B cell (primary cell): Measurements from ENCODE around the gene AMDHD2. TPM values are rescaled to one million over a fixed set of nuclear protein-coding genes. Genes with fewer than 3 reads are reported as not detected.
"Not testable (repeated sequence)": the region's sequence is repeated elsewhere in the genome, so short reads cannot be mapped to it uniquely, and the experiment has no call there.

Experiments used
- ATAC-seq: fragments of 200-7000 bp; cut with Tn5 transposase; one replicate; pipeline ENCODE4 v1.10.0; 2021; ENCODE audit warnings: low read depth, mild to moderate bottlenecking, moderate number of reproducible peaks, moderate library complexity
- CTCF ChIA-PET: fragments of 350-600 bp; sonication (Branson Sonifier 250); formaldehyde crosslinking; loops from one replicate; lab custom pipeline; 2021; ENCODE audit warnings: antibody characterized with exemption, inconsistent platforms; lab: Charles Lee
- POLR2A ChIA-PET: fragments of 350-600 bp; sonication (Branson Sonifier 250); formaldehyde crosslinking; loops from one replicate; lab custom pipeline; 2021; ENCODE audit warnings: antibody characterized with exemption; lab: Charles Lee
- DNase-seq: peaks from one replicate; pipeline ENCODE4 v3.0.0; 2013
- H2AFZ ChIP-seq: 2 replicates; pipeline ENCODE4 v1.6.1; 2012; ENCODE audit warnings: mild to moderate bottlenecking, low read depth, low read length; ENCODE audit not compliant: insufficient read depth, poor library complexity, severe bottlenecking
- H3K27ac ChIP-seq, 2 donors: 1 replicate in 1 of 2; 2 replicates in 1 of 2; pipeline ENCODE4 v1.5.1; 2012 to 2013; ENCODE audit warnings: low read length in 2 of 2, mild to moderate bottlenecking in 2 of 2, moderate library complexity in 1 of 2
- H3K27me3 ChIP-seq, 4 experiments: fragments of 200-600 bp in 1 of 4; sonication (generic) in 1 of 4; replicated peaks in 1 of 4; 1 replicate in 2 of 4; 2 replicates in 2 of 4; pipeline versions ENCODE4 v1.6.1 to v1.7.0; 2013 to 2016; ENCODE audit warnings: low read length in 3 of 4, mild to moderate bottlenecking in 2 of 4, mixed read lengths in 1 of 4, moderate library complexity in 1 of 4; ENCODE audit not compliant: insufficient read depth in 4 of 4, control insufficient read depth in 3 of 4; ENCODE audit errors: control extremely low read depth in 1 of 4
- H3K36me3 ChIP-seq, 2 experiments: replicated peaks in 1 of 2; 1 replicate in 1 of 2; 2 replicates in 1 of 2; pipeline versions ENCODE4 v1.6.1 to v1.7.1; 2013; ENCODE audit warnings: low read length in 1 of 2; ENCODE audit not compliant: insufficient read depth in 2 of 2, control insufficient read depth in 1 of 2; ENCODE audit errors: control extremely low read depth in 1 of 2, extremely low read depth in 1 of 2
- H3K4me1 ChIP-seq, 2 donors: fragments of 200-600 bp in 1 of 2; sonication (generic) in 1 of 2; 1 replicate in 1 of 2; 2 replicates in 1 of 2; pipeline versions ENCODE4 v1.5.1 to v1.6.1; 2013 to 2017; ENCODE audit warnings: low read length in 2 of 2; ENCODE audit not compliant: control insufficient read depth in 2 of 2, insufficient read depth in 2 of 2
- H3K4me2 ChIP-seq: replicated peaks from 2 replicates; pipeline ENCODE3; 2012; ENCODE audit warnings: mild to moderate bottlenecking, low read depth, low read length; ENCODE audit not compliant: poor library complexity, severe bottlenecking
- H3K4me3 ChIP-seq, 5 experiments: fragments of 200-600 bp in 1 of 5; sonication (generic) in 1 of 5; 1 replicate in 3 of 5; 2 replicates in 2 of 5; pipeline versions ENCODE4 v1.5.1 to v1.7.0; 2011 to 2016; ENCODE audit warnings: low read length in 4 of 5, mild to moderate bottlenecking in 4 of 5, low read depth in 2 of 5, control low read depth in 1 of 5, moderate library complexity in 1 of 5; ENCODE audit not compliant: insufficient read depth in 1 of 5; ENCODE audit errors: control extremely low read depth in 1 of 5, extremely low read depth in 1 of 5
- H3K79me2 ChIP-seq: fragments of 200-600 bp; sonication (generic); one replicate; pipeline ENCODE4 v1.6.0; 2016; ENCODE audit warnings: low read length; ENCODE audit not compliant: control insufficient read depth, insufficient read depth
- H3K9ac ChIP-seq: fragments of 200-600 bp; sonication (generic); 2 replicates; pipeline ENCODE4 v1.6.1; 2017; ENCODE audit warnings: mild to moderate bottlenecking, low read length, moderate library complexity
- H3K9me3 ChIP-seq, 3 donors: one replicate each; pipeline versions ENCODE4 v1.6.1 to v1.7.1; 2013; ENCODE audit warnings: low read length in 2 of 3; ENCODE audit not compliant: control insufficient read depth in 2 of 3, insufficient read depth in 1 of 3; ENCODE audit errors: control extremely low read depth in 1 of 3
- H4K20me1 ChIP-seq: 2 replicates; pipeline ENCODE4 v1.6.0; 2012; ENCODE audit warnings: mild to moderate bottlenecking, low read length; ENCODE audit not compliant: insufficient read depth, control insufficient read depth, poor library complexity, severe bottlenecking
- H3K27ac Mint-ChIP-seq: one replicate; pipeline ENCODE4 v1.8.0; 2021; ENCODE audit warnings: mixed read lengths
- H3K27me3 Mint-ChIP-seq: one replicate; pipeline ENCODE4 v1.8.0; 2021; ENCODE audit warnings: mixed read lengths
- H3K4me1 Mint-ChIP-seq: one replicate; pipeline ENCODE4 v1.8.0; 2021; ENCODE audit warnings: mixed read lengths
- H3K4me3 Mint-ChIP-seq: one replicate; pipeline ENCODE4 v1.8.0; 2021; ENCODE audit warnings: mixed read lengths
- H3K9me3 Mint-ChIP-seq: one replicate; pipeline ENCODE4 v1.8.0; 2022; ENCODE audit warnings: mixed read lengths; ENCODE audit not compliant: insufficient read depth
- WGBS: methylation state at CpG from one replicate; pipeline ENCODE4 v1.1.5; 2013; ENCODE audit warnings: missing lambda C conversion rate; ENCODE audit not compliant: insufficient coverage; 5-methylcytosine and 5-hydroxymethylcytosine counted together
- intact Hi-C: fragments of 100-400 bp; cut with micrococcal nuclease; formaldehyde crosslinking; loops from one replicate; pipeline ENCODE4 v1.10.0; 2022
- polyA plus RNA-seq: library from polyadenylated mRNA; depleted of rRNA; stranded (reverse); fragments of >200 nt; gene quantifications from 2 replicates; pipeline ENCODE4 v1.2.3, GENCODE V29; 2012
- total RNA-seq, 2 donors: library from RNA; stranded (reverse); fragments of 120-200 nt in 1 of 2; gene quantifications; 1 replicate in 1 of 2; 2 replicates in 1 of 2; pipeline versions ENCODE4 v1.2.3 to v1.2.4, GENCODE V29; 2013 to 2022
- TF ChIP-seq, protein P1 (sequence below): fragments of 200-600 bp; IDR thresholded peaks from one replicate; pipeline ENCODE4 v1.8.0; 2022; ENCODE audit warnings: antibody characterized with exemption, mild to moderate bottlenecking

The AMDHD2 gene
- total and polyA plus RNA-seq, 2 donors (not counting 1 experiment from before 2014, with no cell fraction given), result 133 to 209 TPM

DNA sequence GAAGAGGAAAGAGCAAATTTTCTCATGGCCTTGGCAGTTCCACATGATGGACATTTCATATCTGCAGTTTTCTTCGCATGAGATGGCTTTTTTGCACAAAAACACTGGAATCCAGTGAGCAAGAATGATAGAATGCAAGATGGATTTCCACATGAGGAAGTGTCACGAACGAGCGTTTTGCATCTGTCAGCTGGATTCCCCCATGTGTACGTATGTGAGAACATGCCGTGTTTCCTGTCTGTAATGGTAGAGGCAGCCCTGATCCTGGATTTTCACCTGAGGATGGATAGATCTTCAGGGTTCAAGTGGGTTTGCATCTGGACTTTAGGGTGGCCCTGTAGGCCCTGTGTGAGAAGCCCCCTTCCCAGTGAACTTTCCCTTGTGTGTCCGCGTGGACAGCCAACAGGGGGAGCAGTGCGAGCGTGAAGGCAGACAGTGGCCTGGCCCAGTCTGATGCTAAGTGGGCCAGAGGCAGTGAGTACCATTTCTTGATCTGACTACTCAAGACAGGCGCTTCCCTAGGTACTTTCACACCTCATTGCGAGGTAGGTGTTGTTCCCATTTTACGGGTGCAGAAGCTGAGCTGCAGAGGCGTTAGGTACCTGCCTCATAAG lies 19.8 kb downstream of the AMDHD2 start:
- H3K9ac ChIP-seq, H3K9me3 Mint-ChIP-seq, ATAC-seq, H3K27me3 Mint-ChIP-seq, CTCF ChIA-PET, H2AFZ ChIP-seq, H3K4me3 ChIP-seq, H3K27me3 ChIP-seq, intact Hi-C loops, H3K36me3 ChIP-seq, H3K9me3 ChIP-seq, POLR2A ChIA-PET: not testable (repeated sequence)
- WGBS, result 33% methylated on average over 8 of the region's 14 CpGs
- Mint-ChIP-seq H3K4me1 (peaks cover 39% of the 10 kb centered on the region), H3K4me3 (peak overlapping the region; percentile 68), H3K27ac (peak overlapping the region; percentile 72)
- peaks cover 43% of the 10 kb centered on the region for H4K20me1 ChIP-seq
- DNase-seq, result peak; percentile 62
- TF ChIP-seq, protein P1, sequence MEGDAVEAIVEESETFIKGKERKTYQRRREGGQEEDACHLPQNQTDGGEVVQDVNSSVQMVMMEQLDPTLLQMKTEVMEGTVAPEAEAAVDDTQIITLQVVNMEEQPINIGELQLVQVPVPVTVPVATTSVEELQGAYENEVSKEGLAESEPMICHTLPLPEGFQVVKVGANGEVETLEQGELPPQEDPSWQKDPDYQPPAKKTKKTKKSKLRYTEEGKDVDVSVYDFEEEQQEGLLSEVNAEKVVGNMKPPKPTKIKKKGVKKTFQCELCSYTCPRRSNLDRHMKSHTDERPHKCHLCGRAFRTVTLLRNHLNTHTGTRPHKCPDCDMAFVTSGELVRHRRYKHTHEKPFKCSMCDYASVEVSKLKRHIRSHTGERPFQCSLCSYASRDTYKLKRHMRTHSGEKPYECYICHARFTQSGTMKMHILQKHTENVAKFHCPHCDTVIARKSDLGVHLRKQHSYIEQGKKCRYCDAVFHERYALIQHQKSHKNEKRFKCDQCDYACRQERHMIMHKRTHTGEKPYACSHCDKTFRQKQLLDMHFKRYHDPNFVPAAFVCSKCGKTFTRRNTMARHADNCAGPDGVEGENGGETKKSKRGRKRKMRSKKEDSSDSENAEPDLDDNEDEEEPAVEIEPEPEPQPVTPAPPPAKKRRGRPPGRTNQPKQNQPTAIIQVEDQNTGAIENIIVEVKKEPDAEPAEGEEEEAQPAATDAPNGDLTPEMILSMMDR, result peak; percentile 44
- H3K27ac ChIP-seq, result peak overlapping the region; percentile 71 to 87
- peak overlapping the region; percentile 55 for H3K4me2 ChIP-seq
- peaks cover 43% of the 10 kb centered on the region for H3K79me2 ChIP-seq
- H3K4me1 ChIP-seq, result peaks cover 33 to 39% of the 10 kb centered on the region in 2 donors

DNA sequence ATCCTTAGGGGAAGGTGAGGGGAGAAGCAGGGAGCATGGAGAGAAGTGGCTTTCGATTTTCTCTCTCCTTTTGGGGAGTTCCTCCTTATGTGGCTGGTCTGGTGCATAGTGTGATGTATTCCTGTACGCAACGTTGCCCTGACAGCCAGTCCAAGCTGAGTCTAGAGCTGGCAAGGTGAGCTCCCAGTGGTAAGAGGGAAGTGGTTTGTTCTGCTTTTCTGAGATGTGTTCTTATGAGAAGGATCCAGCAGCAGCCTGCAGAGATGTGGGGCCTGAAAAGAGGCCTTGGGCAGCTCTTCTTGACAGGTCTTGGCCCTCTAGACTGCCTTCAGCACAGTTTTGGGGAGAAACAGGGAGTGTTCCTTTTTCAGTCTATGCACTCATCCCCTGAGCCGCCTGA lies 20.7 kb downstream of the AMDHD2 start:
- H3K79me2 ChIP-seq, result peaks cover 53% of the 10 kb centered on the region
- H3K4me1 Mint-ChIP-seq, result peaks cover 40% of the 10 kb centered on the region

DNA sequence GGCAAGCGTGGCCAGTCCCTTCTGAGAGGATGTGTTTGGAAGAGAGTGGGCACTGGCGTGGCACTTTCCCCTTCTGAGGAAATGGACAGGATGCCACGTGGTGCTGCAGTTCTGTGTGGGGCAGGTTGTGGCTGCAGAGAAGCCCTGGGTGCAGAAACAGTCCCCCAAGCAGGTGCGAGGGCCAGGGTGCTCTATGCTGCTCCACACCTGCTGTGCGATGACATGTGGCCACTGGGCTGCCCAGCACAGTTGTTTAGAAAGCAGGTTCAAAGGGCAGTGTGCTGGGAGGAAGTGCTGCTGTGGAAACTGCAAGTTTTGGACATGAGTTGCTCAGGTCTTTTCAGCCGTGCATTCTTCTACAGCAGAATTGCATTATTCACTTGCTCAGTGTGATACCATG lies 21.2 kb downstream of the AMDHD2 start:
- Histone ChIP-seq H3K4me1 (peaks cover 33 to 39% of the 10 kb centered on the region in 2 donors), H3K79me2 (peaks cover 54% of the 10 kb centered on the region), H4K20me1 (peaks cover 57% of the 10 kb centered on the region), H3K4me2 (peak overlapping the region; percentile 15), H3K27ac (peak overlapping the region; percentile 18 to 39)
- H3K36me3 ChIP-seq, CTCF ChIA-PET, intact Hi-C loops, H3K9me3 ChIP-seq, H3K4me3 ChIP-seq, H3K9me3 Mint-ChIP-seq, H3K9ac ChIP-seq, H3K27me3 ChIP-seq, H3K27me3 Mint-ChIP-seq, ATAC-seq, H2AFZ ChIP-seq, DNase-seq: not testable (repeated sequence)
- Mint-ChIP-seq H3K4me1 (peaks cover 40% of the 10 kb centered on the region), H3K27ac (peak overlapping the region; percentile 91), H3K4me3 (peak overlapping the region; percentile 81)
- POLR2A ChIA-PET, result interaction anchor here (1.2 kb wide), 1 partner anchor 21 kb away, joined by 5 read pairs; no protein-coding TSS in a partner anchor
- 85% methylated on average over 2 of the region's 6 CpGs for WGBS

More for the DNA sequence above, 20.7 kb downstream of the AMDHD2 start:
- CTCF ChIA-PET, H3K27me3 ChIP-seq, H3K27me3 Mint-ChIP-seq, H3K4me3 ChIP-seq, H2AFZ ChIP-seq, H3K9me3 ChIP-seq, H3K9me3 Mint-ChIP-seq, H3K9ac ChIP-seq, intact Hi-C loops, H3K36me3 ChIP-seq: not testable (repeated sequence)
- DNase-seq (peak; percentile 77), ATAC-seq (peak; percentile 20)
- POLR2A ChIA-PET, result interaction anchor here (1.2 kb wide), 1 partner anchor 20 kb away, joined by 5 read pairs; no protein-coding TSS in a partner anchor
- Mint-ChIP-seq H3K27ac (peak overlapping the region; percentile 91), H3K4me3 (peak overlapping the region; percentile 81)
- 24% methylated on average over 3 of the region's 4 CpGs for WGBS
- peaks cover 52% of the 10 kb centered on the region for H4K20me1 ChIP-seq
- H3K4me2 ChIP-seq, result peak overlapping the region; percentile 15
- peak overlapping the region; percentile 71 to 87 for H3K27ac ChIP-seq
- peaks cover 33 to 39% of the 10 kb centered on the region in 2 donors for H3K4me1 ChIP-seq
